Psoas muscle (tissue), 8 donors: ENCODE measurements around the gene ACTL7A. TPM values are rescaled to one million over a fixed set of nuclear protein-coding genes. Genes with fewer than 3 reads are reported as not detected.

ENCODE experiments used
- ATAC-seq, 4 donors: fragments of 200-7000 bp; cut with Tn5 transposase; one replicate each; pipeline ENCODE4 v1.9.1; 2020; ENCODE audit warnings: moderate library complexity in 3 of 4, mild to moderate bottlenecking in 2 of 4
- DNase-seq, 2 donors: peaks; one replicate each; pipeline ENCODE4 v3.0.0-alpha.2; 2020
- H3K27ac ChIP-seq: fragments of 200-600 bp; one replicate; pipeline ENCODE4 v1.8.0; 2022
- H3K27me3 ChIP-seq, 3 donors: fragments of 200-600 bp in 1 of 3; one replicate each; pipeline versions ENCODE4 v1.6.1 to v1.8.0; 2013 to 2022; ENCODE audit warnings: low read length in 2 of 3, mild to moderate bottlenecking in 2 of 3, moderate library complexity in 1 of 3; ENCODE audit not compliant: insufficient read depth in 3 of 3
- H3K36me3 ChIP-seq, 2 donors: fragments of 200-600 bp in 1 of 2; one replicate each; pipeline versions ENCODE4 v1.6.1 to v1.8.0; 2013 to 2022; ENCODE audit warnings: low read depth in 1 of 2, mild to moderate bottlenecking in 1 of 2, moderate library complexity in 1 of 2; ENCODE audit not compliant: insufficient read depth in 1 of 2
- H3K4me1 ChIP-seq: fragments of 200-600 bp; one replicate; pipeline ENCODE4 v1.8.0; 2022
- H3K4me3 ChIP-seq: fragments of 200-600 bp; one replicate; pipeline ENCODE4 v1.8.0; 2022; ENCODE audit warnings: mild to moderate bottlenecking
- H3K9me3 ChIP-seq: fragments of 200-600 bp; one replicate; pipeline ENCODE4 v1.8.0; 2022
- WGBS, 3 donors: extraction: QIAGEN DNeasy Blood & Tissue Kit; methylation state at CpG; one replicate each; pipeline versions ENCODE4 v1.1.6 to v1.1.7; 2013; 5-methylcytosine and 5-hydroxymethylcytosine counted together
- intact Hi-C, 2 donors: fragments of 100-400 bp; cut with DNase I; formaldehyde crosslinking; loops; one replicate each; pipeline versions ENCODE4 v1.11.0 to v1.14.2; 2022
- polyA plus RNA-seq, 3 donors: library from polyadenylated mRNA; stranded (reverse); fragments of 200-250 nt; gene quantifications; one replicate each; pipeline ENCODE4 v1.2.3, GENCODE V29; 2013
- total RNA-seq, 4 donors: library from RNA; stranded (reverse); fragmentation: NEBNext Ultra II Directional in 2 of 4; extraction: Animal tissue kit (Norgen Biotek cat#: 25700) in 2 of 4; gene quantifications; one replicate each; pipeline versions ENCODE4 v1.2.1 to v1.2.4, GENCODE V29; 2021 to 2023
- TF ChIP-seq, protein P1 (sequence below): fragments of 200-600 bp; IDR thresholded peaks from one replicate; pipeline ENCODE4 v1.8.0; 2022; ENCODE audit warnings: antibody characterized with exemption
- donor health status: healthy with polysubstance abuse.
- donor health status: DM: no; HTN: no; CAD: no; lungs with moderate emphysema.
- donor health status: Bipolar disorder and iron deficiency.
- donor health status: healthy.
- donor health status: DM: yes; HTN: yes; CAD: no.
- donor health status: DM: no; HTN: no; CAD: no.
- donor health status: DM: no; HTN: no; CAD: no.
- donor health status: DM: yes; HTN: yes; CAD: no.

The ACTL7A gene
- total and polyA plus RNA-seq, 7 donors = not detected

GRCh38 chr9:108876425-108876824 lies 14.4 kb downstream of the ACTL7A start:
- Histone ChIP-seq H3K27ac (no peak overlapping the region), H3K4me3 (no peak overlapping the region), H3K4me1 (no peaks in the 10 kb centered on the region), H3K27me3 (no peaks in the 10 kb centered on the region), H3K36me3 (peaks cover 23 to 97% of the 10 kb centered on the region in 2 donors), H3K9me3 (no peaks in the 10 kb centered on the region)
- TF ChIP-seq, protein P1, sequence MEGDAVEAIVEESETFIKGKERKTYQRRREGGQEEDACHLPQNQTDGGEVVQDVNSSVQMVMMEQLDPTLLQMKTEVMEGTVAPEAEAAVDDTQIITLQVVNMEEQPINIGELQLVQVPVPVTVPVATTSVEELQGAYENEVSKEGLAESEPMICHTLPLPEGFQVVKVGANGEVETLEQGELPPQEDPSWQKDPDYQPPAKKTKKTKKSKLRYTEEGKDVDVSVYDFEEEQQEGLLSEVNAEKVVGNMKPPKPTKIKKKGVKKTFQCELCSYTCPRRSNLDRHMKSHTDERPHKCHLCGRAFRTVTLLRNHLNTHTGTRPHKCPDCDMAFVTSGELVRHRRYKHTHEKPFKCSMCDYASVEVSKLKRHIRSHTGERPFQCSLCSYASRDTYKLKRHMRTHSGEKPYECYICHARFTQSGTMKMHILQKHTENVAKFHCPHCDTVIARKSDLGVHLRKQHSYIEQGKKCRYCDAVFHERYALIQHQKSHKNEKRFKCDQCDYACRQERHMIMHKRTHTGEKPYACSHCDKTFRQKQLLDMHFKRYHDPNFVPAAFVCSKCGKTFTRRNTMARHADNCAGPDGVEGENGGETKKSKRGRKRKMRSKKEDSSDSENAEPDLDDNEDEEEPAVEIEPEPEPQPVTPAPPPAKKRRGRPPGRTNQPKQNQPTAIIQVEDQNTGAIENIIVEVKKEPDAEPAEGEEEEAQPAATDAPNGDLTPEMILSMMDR = no peak
- ATAC-seq (no peak), DNase-seq (no peak)
- WGBS, 3 donors = 94 to 97% (median 95%) methylated on average over 5 of the region's 5 CpGs
- intact Hi-C loops = no loop called here

DNA sequence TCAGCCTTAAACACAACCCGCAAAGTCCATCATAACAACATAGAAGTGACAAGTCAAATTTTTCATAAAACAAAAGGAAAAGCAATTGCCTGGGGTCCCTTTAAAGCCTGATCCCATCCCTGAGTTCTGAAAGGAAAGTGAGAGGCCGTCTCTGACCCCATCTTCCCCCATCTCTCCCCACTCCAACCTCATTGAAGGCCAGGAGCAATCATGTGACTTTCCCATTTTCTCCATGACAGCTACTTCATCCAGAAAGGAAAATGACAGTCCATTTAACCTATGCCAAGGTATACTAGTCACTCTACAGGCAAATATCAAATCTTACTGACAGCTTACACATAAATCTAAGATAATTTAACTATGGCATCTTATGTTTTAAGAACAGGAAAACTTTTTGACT lies 15.5 kb downstream of the ACTL7A start:
- 98 to 100% (median 100%) methylated on average over 2 of the region's 2 CpGs for WGBS, 3 donors
- Histone ChIP-seq H3K4me3 (no peak overlapping the region), H3K9me3 (no peaks in the 10 kb centered on the region), H3K27me3 (no peaks in the 10 kb centered on the region), H3K27ac (no peak overlapping the region), H3K36me3 (peaks cover 26 to 98% of the 10 kb centered on the region in 2 donors), H3K4me1 (no peaks in the 10 kb centered on the region)
- no peak for DNase-seq
- intact Hi-C loops = no loop called here
- no peak for ATAC-seq
- TF ChIP-seq, protein P1 = no peak

GRCh38 chr9:108880738-108881316 lies 18.8 kb downstream of the ACTL7A start:
- Histone ChIP-seq H3K36me3 (peaks cover 12 to 84% of the 10 kb centered on the region in 2 donors), H3K9me3 (no peaks in the 10 kb centered on the region), H3K4me3 (no peak overlapping the region), H3K27ac (no peak overlapping the region), H3K4me1 (no peaks in the 10 kb centered on the region), H3K27me3 (no peaks in the 10 kb centered on the region)
- intact Hi-C loops = loop anchor here in 1 of 2 donors (5.0 kb wide), 1 partner anchor 41 kb away; no protein-coding TSS in a partner anchor
- no peak for DNase-seq
- 67 to 83% (median 80%) methylated on average over 3 of the region's 3 CpGs for WGBS, 3 donors
- TF ChIP-seq, protein P1 = no peak
- ATAC-seq = no peak

DNA sequence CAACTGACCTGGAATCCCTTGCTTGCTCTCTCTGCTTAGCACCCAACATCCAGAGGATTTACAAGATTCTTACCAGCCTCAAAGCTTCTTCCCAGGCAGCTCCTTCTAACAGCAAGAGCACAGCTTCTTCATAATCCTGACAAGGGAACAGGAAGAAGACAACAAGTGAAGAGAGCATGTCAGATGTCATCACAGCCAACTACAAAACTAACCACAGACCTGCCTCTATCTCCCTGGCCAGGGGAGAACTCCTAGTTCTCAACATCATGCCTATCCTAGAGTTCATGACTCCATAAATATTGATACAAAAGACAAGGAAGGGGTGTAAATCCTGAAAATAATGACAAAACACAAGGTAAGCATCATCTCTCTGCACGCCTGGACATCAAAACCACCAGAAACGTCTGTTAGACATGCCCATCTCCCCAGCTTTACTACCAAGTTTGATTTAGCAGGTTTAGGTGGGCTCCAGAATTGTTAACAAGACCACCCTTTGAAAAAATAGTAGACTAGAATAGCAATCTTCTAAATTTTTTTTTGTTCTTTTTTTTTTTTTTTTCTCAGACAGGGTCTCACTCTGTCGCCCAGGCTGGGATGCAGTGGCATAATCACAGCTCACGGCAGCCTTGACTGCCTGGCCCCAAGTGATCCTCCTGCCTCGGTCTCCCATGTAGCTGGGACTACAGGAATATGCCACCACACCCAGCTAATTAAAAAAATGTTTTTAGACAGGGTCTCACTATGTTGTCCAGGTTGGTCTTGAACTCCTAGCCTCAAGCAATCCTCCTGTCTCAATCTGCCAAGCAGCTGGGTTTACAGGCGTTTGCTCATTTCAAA lies 20.2 kb downstream of the ACTL7A start:
- H3K27me3 ChIP-seq = no peaks in the 10 kb centered on the region
- ATAC-seq (no peak), DNase-seq (no peak)
- 95 to 99% (median 96%) methylated on average over 6 of the region's 6 CpGs for WGBS, 3 donors
- no peak overlapping the region for H3K4me3 ChIP-seq
- no peaks in the 10 kb centered on the region for H3K9me3 ChIP-seq
- TF ChIP-seq, protein P1 = no peak
- no peaks in the 10 kb centered on the region for H3K4me1 ChIP-seq
- H3K27ac ChIP-seq = no peak overlapping the region
- intact Hi-C loops = loop anchor here in 1 of 2 donors (5.0 kb wide), 1 partner anchor 40 kb away; no protein-coding TSS in a partner anchor
- peaks cover 12 to 72% of the 10 kb centered on the region in 2 donors for H3K36me3 ChIP-seq
